ENCODE results near the gene TUNAR. TPM values are rescaled to one million over a fixed set of nuclear protein-coding genes. Genes with fewer than 3 reads are reported as not detected.

Gene TUNAR
- not detected in 2 replicates for total RNA-seq
- polyA plus RNA-seq (2012): not detected

GRCh38 chr14:95876761-95877538 lies at the start of gene TUNAR:
Gene TUNAR, plus strand, starts transcription at chr14:95876832.
- no peak for DNase-seq (ENCODE audit: low read depth)

DNA sequence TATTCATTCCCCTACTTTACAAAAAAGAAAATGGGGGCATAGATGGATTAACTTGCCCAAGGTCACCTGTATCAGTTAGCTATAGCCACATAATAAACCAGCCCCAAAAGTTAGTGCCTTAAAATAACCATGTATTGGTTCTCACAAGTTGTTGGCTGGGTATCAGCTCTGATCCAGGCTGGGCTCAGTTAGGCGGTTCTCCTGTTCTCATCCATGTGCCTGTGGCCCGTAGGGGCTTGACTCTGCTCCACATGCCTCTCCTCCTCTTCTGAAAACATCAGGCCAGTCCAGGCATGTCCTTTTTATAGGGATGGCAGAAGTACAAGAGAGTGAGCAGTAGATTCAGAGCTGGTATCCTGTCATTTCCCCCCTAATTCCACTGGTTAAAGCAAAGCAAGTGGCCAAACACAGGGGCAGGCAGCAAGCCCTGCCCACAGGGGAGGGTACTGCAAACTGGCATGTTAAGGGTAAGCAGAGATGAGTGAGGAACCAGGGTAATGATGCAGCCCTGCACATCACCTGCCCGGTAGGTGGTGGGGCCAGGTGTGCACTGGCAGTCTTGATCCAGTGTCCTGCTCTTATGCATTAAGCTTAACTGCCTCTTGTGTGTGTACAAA lies 47.9 kb upstream of the TUNAR start:
- DNase-seq (ENCODE audit: low read depth): no peak

DNA sequence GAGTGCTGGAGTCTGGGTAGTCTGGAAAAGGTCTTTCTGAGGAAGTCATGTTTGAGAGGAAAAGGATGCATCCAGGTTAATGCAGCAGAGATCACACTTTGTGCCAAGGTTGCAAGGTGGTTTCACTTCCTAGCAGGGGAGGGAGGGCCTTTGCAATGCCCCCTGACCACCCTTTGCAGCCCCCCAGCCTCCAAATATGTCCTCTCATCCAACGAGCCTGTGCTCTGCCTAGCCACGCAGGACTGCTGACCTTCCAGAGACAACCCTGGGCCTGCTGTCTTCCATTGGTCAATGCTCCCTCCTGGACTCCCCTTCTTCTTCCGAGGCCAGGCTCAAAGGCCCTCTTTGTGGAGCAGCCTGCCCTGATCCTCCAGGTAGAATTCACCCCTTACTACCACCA lies 47.3 kb upstream of the TUNAR start:
- DNase-seq (ENCODE audit: low read depth): no peak

DNA sequence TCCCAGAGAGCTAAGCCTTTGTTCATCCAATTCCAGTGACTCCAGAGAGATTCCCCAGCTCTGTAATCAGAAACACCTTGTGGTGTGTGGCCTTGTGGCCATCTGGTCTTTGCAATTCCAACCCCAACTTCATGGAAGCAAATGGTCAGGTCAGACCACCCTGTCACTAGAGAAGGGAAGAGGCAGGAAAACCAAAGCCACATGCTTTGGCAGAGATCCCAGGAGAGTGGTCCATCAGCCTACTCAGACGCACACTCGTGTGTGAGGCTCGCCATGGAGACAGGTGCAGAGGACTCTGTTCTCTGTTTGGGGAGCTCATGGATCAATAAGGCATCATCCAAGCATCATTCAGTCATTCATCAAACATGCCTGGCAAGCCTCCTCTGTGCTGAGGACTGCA lies 46.2 kb upstream of the TUNAR start:
- DNase-seq (ENCODE audit: low read depth): no peak

- DNase-seq (ENCODE audit: low read depth): no peak
These were observed 45.6 kb upstream of the TUNAR start for GRCh38 chr14:95831041-95831440.

DNA sequence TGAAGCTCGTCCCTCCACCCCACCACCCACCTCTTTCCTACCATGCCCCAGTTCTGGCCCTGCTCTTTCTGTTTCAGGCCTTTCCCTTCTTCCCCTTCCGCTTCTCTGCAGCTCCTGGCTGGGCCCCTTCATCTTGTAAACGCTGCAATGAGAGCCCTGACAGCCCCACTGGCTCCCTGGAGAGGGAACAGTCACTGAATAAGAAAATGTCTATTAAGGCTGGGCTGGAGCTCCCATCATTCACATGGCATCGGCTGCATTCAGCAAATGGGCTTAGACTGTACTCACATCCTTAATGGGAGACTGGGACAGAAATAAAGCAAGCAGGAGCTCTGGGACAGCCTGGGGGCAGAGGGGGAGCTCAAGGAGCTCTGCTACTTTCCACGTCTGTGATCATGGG lies 45.2 kb upstream of the TUNAR start:
- no peak for DNase-seq (ENCODE audit: low read depth)

DNA sequence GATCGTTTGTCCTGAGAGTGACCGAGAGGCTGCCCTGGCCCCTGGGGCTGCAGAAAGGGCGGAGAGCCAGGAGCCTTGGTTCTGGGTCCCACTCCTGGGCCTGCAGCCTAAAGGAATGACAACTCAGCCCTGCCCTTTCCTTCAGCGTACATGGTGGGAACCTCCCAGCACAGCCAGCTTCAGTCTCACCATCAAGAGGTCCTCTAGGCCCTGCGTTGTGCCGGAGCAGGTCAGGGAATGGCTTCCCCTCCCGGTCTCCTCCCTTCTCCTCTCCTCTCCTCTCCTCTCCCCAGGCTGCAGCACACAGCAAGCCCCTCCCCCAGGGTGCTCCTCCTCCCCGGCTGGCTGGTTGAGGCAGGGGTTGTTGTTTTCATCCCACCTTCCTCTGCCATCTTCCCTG lies 44.6 kb upstream of the TUNAR start:
- DNase-seq (ENCODE audit: low read depth): no peak

DNA sequence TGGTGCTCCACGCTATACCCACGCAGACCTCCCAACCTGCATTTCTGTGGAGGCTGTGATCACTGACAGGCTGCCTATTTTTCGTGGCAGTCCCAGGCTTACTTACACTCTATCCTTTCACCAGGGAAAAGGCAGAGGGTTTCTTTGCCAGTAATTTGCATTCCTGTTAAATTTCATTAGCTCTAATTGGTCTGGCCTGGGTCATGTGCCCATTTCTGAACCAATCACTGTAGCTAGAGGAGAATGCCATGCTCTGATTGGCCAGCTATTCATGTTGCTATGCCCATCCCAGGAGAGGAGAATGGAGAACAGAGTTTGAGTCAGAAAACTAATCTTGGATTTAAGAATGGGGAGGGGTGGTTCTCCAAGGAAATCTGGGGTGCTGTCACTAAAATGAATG lies 43.2 kb upstream of the TUNAR start:
- no peak for DNase-seq (ENCODE audit: low read depth)

DNA sequence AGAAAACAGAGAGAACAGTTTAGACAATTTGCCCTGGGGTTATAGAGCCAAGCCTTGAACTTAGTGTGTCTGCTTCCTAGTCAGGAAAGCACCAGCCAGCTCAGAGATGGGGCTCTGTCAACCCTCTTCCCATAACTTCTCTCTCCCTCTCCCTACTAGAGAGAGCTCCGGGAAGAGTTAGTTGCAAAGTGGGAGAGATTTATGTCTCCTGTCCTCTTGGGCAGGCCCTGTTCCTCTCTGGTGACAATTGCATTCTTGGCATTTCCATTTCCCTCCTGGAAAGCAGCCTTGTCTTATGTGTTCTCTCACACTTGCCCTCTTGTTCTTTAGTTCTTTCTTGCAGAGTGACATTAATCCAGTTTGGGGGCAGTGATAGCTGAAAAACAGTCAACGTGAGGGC lies 42.1 kb upstream of the TUNAR start:
- no peak for DNase-seq (ENCODE audit: low read depth)

GRCh38 chr14:95835121-95835730 lies 41.4 kb upstream of the TUNAR start:
- DNase-seq (ENCODE audit: low read depth): no peak

GRCh38 chr14:95838862-95839261 lies 37.8 kb upstream of the TUNAR start:
- DNase-seq (ENCODE audit: low read depth): no peak

DNA sequence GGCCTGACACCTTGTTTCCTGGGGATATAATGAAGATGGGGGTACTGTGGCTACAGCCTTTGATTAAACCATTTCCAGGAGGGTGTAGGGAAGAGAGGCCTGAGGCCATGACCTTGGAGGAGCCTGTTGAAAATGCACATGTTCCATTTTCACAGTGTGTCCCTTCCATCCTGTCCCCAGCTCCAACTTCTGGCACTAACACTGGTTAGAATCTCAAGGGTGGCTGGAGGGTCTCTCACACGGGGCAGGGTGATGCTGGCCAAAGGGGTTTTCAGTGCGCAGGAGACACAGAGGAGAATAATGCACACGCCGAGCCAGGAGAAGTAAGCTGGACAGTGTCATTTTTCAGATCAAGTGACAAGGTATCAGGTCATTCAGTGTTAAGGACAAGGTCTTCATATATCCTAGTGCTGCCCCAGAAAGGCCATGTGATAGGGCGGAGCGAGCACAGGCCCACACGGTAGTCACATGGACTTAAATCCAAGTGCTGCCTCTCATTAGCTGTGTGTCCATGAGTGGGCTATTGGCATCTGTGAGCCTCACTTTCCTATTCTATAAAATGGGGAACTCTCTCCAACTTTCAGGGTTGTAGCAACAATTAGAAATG lies 36.4 kb upstream of the TUNAR start:
- DNase-seq (ENCODE audit: low read depth): no peak

GRCh38 chr14:95841668-95842067 lies 35.0 kb upstream of the TUNAR start:
- no peak for DNase-seq (ENCODE audit: low read depth)

GRCh38 chr14:95849761-95850160 lies 26.9 kb upstream of the TUNAR start:
- DNase-seq (ENCODE audit: low read depth): no peak

DNA sequence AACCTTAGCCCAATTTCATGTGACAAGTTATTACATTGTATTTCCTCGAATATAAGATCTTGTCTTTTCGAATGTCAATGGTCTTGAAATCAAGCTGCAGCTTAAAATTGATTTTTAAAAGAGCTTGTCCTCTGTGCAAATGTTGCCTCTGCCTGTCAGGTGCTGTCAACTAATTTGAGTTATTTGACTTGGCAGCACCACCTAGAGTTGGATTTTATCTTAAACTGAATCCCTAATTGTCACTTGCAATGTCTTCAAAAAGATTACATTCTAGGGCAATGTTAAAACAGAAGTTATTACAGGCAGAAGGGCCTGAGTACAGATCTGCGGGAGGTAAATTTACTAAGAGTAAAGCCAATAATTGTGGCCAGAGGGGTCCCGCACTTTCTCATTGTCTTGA lies 26.2 kb upstream of the TUNAR start:
- no peak for DNase-seq (ENCODE audit: low read depth)

- DNase-seq (ENCODE audit: low read depth): no peak
These were observed 21.0 kb upstream of the TUNAR start for GRCh38 chr14:95855606-95856005.

- no peak for DNase-seq (ENCODE audit: low read depth)
These were observed 19.4 kb upstream of the TUNAR start for GRCh38 chr14:95857275-95857674.

- DNase-seq (ENCODE audit: low read depth): no peak
These were observed 17.7 kb upstream of the TUNAR start for GRCh38 chr14:95858893-95859292.

- peak; percentile 5 for DNase-seq (ENCODE audit: low read depth)
These were observed 14.4 kb upstream of the TUNAR start for GRCh38 chr14:95862243-95862642.

GRCh38 chr14:95863295-95863694 lies 13.3 kb upstream of the TUNAR start:
- no peak for DNase-seq (ENCODE audit: low read depth)

DNA sequence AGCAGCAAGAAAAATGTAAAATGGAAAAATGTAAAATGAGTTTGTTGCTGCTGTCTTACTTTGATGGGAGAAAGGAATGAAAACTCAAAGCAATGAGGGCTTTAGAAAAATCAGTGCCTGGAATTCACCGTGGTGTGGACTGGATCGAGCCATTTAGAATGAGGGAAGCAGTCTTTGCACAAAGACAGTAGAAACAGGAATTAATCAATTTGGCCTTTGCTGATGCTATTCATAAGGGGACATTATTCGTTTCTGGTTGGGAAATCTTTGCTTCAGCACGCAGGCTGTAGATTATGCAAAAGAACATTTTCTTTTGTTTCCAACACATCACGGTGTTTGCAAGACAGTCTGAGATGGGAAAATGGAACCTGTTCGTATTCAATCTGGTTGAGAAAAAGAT lies 6.9 kb upstream of the TUNAR start:
- no peak for DNase-seq (ENCODE audit: low read depth)

DNA sequence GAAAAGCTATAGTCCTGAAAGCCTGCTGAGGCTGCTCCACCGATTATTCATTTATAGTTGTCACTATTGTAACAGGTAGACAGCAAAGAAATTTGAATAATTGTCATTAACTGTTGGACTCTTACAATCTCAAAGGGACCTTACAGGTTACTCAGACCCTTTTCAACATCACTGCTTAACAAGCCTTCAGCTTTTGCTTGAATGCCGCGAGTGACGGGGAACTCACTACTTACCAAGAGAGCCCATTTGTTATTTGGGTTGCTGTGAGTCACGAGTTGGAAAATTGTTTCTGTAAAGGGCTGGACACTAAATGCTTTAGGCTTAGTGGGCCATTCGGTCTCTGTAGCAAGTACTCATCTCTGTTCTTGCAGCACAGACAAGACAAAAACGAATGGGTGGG lies 5.9 kb upstream of the TUNAR start:
- DNase-seq (ENCODE audit: low read depth): no peak
